Activated CD8-positive, alpha-beta memory T cell treated with anti-CD3 and anti-CD28 coated beads for 24 hours (primary cell): Measurements from ENCODE around the gene CREG1.

ENCODE experiments used
- DNase-seq: peaks from one replicate; pipeline ENCODE4 v3.0.0-alpha.2; 2020

Gene CREG1

DNA sequence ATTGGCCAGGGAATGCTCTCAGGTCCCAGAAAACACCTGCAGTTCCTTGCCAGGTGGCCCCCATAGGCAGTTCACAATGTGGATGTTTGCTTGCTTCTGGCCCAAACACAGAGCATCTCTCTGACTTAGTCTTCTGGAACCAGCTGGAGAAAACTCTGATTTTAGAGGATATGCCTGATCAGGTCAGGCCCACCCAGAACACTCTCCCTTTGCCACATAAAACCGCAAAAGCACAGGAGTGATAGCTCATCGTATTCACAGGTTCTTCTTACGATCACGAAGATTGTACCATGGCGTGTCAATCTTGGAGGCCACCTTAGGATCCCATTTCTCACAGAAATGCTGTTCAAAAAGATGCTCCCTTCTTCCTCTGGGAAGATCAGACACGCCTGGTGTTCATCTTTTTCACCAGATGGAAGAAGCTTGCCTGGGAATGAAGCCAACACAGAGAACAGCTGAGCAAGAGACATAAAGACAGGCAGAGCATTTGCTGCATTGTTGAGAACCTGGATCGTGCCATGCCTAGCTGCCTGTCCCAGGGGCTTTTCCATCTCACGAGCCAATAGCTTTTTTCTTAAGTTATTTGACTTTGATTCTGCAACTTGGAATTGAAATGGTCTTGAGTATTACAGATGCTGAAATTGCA is 23.6 kb downstream of the CREG1 start:
- peak; percentile 28 for DNase-seq

DNA sequence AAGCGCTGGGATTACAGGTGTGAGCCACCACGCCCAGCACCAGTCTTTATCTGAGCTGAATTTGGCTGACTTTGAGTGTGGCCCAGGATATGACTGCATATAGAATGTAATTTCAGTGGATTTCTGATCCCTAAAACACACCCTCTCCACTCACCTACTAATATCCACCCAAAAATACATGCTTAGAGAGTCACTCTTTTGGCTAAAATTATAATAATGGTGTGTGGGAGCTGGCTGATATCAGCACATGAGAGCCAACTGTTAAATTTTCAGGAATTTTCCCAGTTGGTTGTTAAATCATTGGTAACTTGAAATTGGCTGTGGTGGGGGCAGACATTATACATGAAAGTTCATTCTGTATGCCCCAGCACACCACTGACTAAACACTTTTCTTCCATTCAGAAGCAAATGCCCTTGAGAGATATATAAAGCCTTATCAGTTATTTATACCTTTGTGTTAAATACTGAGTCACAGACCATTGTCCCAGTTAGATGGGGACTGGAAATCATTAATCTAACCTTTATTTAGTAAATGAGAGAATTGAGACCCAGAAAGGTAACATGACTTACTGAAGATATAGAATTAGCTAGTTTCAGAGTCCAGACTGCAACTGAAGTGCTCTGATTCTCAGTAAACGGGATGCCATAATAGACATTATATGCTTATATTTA is 25.4 kb downstream of the CREG1 start:
- DNase-seq: peak; percentile 0

DNA sequence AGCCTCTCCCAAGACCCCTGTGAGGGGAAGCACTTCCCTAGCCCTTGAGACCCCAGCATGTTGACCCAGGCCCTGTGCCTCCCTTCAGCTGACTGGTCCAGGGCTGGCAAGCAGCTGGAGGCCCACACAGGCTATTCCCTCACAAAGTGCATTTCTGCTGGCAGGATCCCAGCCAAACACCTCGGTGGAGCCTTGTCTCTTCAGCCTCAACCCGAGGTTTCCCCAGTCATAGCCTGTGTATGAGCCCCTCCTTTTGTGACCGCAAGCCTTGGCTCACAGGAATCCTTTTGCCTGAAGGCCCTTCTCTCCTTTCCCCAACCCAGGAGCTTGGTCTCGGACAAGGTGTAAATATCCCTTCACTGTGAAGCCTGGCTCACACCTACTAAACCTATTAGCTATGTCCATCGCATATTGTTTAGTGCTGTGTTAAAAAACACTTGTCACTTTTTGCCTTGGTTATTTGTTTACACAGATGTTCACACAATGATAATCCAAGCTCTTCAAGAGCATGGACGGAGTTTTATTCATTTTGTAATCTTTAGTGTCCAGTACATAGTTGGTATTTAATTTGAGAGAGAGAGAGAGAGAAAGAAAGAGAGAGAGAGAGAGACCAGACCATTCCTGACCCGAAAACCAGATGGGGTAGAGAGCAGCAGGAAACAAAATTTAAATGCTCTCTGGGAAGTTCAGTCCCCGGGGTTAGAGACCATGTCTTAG is 26.7 kb downstream of the CREG1 start:
- peak; percentile 41 for DNase-seq

DNA sequence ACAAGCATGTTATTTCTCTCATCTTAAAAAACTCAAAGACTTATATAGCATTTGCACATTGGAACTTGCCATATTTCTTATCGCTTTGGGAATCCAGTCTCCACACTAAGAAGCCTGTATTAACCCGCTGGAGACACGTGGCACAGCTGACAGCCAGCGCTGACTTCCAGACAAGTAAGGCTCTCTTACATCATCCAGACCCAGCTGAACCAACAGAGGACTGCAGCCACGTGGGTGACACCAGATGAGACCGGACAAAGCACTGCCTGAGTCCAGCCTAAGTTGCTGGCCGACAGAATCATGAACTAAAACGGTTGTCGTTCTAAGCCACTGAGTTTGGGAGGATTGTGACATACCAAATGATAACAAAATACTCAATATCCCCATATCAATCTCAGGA is 28.9 kb downstream of the CREG1 start:
- DNase-seq: peak; percentile 40

DNA sequence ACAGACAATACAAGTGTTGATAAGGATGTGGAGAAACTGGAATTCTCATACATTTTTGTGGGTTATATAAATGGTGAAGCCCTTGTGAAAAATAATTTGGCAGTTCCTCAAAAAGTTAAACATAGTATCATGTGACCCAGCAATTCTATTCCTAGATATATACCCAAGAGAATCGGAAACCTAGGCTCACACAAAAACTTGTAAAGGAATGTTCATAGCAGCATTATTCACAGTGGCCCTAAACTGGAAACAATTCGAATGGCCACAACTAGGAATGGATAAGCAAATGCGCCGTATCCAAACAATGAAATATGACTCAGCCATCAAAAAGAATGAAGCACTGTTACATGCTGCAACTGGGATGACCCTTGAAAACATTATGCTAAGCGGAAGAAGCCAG is 31.3 kb downstream of the CREG1 start:
- no peak for DNase-seq

DNA sequence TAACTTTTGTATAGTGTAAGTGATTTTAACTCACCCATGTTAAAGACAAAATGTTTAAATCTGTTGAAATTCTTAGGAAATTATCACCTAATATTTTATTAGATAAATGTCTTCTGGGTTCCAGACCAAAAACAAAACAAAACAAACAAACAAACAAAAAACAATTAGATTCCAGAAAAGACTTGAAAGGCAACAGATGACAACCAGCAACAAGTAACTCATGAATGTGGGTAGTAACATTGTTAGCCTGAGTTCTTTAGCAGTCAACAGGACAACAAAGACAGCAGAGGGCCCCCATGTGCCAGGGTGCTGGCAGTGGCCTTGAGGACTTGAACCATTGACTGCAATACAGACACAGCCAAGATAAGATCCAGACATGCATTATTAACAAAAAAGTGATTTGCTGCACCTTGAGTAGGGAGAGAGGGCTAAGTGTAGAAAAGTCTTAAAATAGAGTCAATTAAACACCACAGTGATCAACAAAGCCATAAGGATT is 32.8 kb downstream of the CREG1 start:
- peak; percentile 43 for DNase-seq

DNA sequence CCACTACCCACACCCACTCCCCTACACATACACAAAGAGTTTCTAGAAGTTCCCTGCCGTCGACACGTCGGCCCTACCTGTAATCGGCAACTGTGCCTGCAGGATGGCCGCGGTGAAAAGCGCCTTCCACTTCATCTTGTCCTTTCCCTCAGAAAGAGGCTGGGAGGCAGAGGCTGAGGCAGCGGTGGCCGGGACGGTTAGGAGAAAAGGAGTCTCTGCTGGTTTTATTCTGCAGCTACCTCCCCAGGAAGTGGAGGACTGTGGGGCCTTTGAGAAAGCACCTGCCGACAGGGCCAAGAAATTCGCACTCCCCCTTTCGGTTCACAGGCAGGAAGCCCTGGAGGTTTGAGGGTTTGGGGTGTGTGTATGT is 35.2 kb downstream of the CREG1 start, which contains the start of gene CD247:
Gene CD247 (minus strand): TSS at position 199 of the 370 bp plus-strand sequence. CDS start 64 bp downstream, at position 135.
- DNase-seq: peak; percentile 87

DNA sequence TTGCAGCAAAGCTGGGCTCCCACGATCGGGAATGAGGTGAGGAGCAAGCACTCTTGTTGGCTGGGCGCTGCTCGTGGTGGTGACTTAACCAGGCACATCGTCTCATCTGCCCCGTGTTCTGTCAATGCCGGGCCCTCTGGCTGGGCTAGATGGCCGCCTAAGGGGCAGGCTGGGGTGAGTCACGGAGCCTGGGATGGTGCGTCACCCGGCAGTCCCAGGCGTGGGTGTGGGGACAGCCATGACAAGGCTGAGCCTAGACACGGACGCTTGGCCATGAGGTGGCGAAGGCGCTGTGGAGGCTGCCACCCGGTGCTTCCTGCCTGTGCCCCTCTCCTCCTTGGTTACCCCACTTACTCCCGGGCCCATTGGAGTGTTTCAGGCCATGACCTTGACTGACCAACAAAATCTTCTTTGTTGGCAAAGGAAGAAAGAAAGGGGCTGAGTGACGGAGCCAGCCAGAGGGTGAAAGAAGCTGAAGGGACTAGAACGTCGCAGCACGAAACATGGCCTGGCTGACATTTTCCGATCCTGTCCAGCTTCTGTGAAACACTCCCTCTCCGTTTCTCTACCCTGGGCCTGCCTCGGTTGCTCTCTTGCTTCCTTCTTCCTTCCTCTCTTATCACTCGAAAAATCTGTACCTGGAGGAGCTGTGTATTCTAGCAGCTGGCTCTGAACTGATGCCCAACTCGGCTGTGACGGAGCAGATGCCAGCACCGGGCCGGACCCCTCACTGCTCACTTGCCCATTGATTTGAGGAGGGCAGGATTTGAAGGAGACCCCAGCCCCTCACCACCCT is 35.8 kb downstream of the CREG1 start:
- DNase-seq: peak; percentile 94

DNA sequence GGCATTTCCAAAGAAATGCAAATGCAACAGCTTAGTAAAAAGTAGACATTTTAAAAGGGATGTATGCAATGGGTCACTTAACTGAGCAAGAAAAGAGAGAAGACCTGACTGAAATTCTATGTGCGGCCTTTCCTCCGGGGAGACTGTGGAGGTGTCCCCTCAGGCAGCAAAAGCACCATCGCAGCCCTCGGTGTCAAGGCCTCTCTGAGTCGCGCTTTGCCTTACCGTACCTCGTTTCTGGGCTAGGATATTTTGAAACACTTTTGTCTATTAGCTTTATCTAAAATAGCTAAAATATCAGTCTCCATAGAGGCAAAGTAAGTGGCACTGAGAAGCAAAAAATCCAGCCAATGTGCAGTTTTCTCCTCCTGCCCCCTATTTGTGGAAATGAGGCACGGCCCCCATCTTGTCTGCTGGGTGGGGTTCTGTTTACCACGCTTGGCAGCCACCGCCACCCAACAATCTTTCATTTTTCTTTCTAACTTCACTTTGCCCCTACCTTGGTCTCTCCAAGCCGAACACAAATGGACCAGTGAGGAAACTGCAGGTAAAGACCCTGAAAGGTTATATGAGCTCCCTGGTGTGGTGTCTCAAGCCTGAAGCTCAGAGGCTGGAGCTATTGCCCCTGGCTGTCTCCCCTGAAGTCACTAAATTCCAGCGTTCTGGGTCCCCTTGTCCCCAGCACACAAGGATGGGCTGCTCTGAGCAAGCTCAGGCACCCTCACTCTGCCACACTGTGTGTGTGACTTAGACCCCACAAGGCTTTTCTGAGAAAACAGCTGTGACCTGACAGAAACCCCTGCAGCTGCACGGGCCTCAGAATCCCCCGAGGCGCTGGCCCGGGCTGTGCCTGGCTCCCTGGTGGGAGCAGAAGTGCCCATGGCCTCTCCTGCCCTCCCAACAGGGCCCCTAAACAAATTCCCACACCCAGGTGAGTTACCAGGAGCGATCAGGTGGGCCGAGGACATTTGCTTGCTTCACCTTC is 36.9 kb downstream of the CREG1 start:
- DNase-seq: peak; percentile 84

DNA sequence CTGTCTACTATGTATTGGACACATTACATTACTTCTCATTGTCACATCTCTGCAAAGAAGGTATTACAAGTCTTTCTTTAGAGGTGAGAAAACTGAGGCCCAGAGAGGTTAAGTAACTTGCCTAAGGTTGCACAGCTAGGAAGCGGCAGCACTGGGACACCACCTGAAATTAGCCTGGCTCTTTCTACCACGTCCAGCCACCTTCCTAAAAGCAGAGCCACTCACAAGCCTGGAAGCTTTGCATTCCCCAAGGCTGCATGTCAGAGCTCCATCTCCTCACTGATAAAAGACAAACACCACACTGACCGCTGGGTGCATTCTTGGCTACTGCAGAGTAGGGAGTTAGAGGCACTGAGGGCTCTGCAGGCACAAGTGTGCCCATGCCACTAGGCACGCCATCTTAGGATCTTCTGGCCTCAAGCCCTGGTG is 37.7 kb downstream of the CREG1 start:
- peak; percentile 64 for DNase-seq

DNA sequence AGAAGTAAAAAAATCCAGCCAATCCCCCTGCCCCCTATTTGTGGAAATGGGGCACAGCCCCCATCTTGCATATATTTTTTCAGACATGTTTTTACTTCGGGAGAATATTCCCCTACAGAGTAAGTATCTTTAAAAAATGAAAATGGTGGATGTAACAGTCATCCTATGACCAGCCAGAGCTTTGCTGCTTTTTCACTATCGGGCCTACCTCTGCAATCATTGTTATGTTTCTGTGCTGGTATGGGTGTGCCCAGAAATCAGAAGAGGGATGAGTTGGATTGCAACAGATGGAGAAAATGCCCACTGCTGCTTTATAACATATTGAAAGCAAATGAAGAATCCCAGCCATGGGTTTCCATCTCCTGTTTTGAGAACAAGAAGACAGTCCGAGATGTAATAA is 38.1 kb downstream of the CREG1 start:
- DNase-seq: peak; percentile 56

DNA sequence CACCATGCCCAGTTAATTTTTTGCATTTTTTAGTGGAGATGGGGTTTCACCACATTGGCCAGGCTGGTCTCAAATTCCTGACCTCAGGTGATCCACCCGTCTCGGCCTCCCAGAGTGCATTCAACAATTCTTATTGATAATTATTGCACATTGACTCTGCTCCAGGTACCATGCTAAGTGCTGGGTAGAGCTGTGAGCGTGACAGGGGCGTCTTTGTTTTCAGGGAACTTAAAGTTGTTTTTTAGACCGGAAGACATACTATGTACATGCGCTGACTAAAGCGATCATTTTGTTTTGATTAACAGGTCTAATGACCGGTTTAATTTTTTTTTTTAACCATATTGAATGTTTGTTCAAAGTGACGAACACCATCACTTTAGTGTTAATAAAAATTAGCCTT is 39.3 kb downstream of the CREG1 start:
- DNase-seq: peak; percentile 59

DNA sequence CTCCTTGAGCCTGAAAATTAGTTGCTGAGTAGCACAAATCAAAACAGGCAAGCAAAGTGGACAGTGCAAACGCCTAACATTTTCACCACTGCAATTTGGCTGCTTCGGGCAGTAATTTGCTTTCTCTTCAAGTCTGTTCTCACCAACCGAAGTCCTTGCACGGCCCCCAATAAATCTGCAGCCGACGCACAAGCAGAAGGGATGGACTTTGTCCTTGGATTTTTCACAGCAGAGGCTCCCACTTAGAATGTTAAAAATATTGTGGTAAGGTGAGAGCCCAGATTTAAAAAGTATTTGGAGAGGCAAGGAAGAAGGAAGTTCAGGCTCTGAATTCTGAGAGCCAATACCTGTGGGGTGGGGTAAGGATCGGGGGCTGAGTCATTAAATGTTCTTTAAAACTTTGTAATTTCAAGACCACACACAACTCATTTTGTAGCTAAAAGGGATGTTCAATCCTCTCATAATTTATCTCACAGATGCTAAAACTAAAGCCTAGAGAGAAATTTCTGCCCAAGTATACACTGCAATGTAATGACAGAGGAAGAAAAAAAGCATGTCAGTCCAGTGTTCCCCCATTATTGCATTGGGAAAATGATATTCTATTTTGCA is 41.4 kb downstream of the CREG1 start:
- DNase-seq: peak; percentile 57

DNA sequence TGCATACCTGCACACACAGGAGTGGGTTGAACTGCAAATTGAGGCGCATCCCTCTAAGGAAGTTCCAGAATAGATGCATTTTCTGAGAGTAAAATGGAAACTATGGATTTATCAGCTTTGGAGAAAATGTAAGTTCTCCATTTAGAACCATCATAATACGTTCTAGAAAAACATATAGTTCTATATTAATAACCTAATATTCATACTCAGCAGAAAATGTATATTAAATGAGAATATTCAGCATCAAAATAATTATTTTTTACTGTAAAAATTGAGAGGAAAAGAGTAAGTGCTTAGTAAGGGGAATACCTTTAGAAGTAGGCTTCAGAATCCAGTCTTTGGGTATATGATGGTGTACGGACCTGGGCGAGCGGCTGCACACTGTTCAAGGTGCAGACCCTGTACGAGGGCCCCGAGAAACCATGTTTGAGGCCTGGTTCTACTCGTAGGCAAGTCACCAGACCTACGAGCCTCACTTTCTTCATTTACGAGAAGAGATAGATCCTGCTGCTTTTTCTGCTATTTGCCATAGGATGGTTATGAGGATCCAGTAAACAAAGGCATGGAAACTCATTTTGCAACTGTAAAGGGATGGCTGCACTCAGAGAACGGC is 42.1 kb downstream of the CREG1 start:
- peak; percentile 50 for DNase-seq

DNA sequence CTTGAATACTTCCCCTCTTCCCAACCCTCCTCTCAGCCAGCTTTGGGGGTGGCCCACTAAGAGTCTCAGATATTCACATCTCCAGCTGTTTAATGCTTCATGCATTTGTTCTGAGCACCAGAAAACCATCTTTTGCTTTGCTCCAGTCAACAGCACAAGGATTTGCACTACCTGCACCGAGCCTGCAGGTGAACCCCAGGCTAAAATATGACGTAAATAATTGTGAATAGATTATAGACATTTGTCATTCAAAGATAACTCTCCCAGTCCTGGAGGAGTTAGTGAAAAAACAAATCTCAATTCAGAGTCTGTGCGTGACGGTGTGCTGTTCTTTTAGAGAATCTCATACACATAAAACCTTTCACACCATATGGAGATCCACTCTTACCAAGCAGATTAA is 42.7 kb downstream of the CREG1 start:
- DNase-seq: peak; percentile 55

DNA sequence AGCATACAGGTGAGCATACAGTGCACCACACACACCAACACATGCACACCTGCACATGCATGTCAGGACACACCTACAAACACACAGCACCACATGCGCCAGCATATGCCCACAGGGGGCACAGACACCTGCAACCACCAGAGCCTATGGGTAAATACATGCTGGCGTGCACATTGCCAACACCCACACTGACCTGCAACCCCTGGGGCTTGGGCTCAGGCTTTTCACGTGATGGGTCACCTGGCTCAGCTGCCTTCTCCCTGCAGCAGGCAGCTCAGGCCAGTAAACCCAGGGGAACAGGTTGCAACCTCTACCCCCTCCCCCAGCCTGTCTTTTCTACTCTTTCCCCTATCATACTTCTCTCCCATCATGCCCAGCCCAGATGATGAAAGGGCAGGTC is 43.3 kb downstream of the CREG1 start:
- peak; percentile 54 for DNase-seq

DNA sequence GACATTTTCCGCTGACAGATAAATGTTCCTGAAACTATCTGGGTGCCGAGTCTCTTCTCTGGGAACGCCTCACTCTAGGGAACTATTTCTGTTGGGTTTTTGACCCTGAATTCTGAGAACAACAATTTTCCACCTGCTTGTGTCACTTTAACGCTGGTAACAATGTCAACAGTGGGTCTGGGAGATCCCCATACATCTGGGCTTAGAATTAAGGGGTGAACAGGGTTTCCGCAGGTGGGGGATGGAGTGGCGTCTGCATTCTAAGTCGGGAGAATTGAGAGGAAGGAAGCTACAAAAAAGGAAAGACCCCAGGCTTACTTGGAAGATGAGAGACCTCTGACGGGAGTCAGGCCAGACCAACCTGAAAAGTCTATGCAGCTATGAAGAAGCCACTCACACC is 44.0 kb downstream of the CREG1 start:
- DNase-seq: no peak

DNA sequence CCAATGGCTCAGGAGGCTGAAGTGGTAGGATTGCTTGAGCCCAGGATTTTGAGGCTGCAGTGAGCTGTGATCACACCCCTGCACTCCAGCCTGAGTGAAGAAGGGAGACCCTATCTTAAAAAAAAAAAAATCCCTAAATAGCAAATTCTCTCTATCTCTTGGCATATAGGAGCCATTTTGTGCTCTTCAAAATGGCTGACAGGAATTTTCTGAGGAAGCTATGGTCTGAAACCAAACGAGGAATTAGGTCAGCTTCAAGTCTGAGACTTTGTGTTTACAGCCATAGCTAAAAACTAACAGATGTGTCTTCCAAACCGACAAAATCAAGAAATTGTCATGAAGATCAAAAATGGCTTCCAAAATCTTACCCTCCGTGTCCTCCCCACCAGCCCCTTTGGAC is 45.8 kb downstream of the CREG1 start:
- no peak for DNase-seq

DNA sequence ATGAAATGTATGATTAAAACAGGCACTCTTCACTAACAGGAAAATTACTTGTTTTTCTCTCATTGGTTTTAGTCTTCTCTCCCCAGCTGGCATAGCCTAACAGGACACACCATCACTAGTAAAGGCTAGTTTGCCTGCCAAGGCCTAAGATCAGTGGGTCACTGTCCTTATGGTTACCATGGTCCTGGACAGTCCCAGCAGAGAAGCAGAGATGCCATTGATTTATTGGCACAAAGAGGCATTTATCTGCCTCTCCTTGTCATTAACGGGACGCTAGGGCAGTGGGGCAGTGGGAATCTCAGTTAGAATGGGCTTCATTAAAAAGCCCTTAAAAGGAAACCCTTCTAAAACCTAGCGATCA is 49.1 kb downstream of the CREG1 start:
- peak; percentile 24 for DNase-seq

DNA sequence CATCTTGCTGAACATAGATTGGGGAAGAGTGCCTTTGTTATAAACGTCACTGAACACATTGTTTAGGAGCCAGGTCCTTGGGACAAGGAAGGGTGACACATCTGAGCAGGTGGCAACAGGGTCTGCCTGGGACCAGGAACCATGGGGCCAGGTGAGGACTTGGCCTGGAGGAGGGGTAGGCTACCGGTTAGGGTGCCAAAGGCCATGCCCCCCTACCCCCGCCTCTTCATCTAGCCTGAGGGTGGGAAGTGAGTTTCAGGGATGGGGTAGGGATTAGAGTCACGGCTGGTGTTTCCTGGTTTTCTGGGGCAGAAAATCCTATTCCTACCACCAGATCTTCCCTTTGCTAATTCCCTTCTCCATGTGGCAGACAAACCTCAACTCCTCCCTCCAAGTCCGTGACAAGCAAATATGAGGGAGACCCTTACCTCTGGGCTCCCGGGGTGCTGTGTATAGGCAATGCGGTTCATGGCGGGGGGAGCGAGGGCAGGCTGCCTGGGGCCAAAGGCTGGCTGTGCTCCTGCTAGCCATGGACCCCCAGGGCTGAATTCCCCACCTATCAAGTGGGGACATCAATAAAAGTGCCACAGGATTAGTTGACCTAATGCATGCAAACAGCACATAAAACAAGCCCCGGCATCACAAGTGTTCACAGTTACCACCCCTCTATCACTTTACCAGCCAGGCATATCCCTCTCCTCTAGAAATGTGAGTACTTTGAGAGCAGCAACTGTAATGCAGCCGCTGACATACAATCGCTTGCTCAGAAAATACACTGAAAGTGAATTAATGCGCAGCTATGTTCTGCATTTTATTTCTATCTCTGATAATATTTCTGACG is 49.7 kb downstream of the CREG1 start:
- DNase-seq: peak; percentile 45
